ENCODE data around the gene PCDHGA12.
"Not testable (repeated sequence)": the region's sequence is repeated elsewhere in the genome, so short reads cannot be mapped to it uniquely, and the experiment has no call there.

PCDHGA12 gene

GRCh38 chr5:141430332-141431113, at the start of gene PCDHGA12:
Gene PCDHGA12, plus strand, starts transcription at chr5:141430507. Its CDS starts 253 bp downstream, at chr5:141430760.
- H3K27me3 ChIP-seq (ENCODE audit: insufficient read depth, low read depth), result no peaks in the 10 kb centered on the region
- H3K9ac ChIP-seq, result no peak within 1 kb of the TSS
- no peak within 1 kb of the TSS for H3K27ac ChIP-seq
- H3K36me3 ChIP-seq (ENCODE audit: insufficient read depth), result no peaks in the 10 kb centered on the region
- H4K20me1 ChIP-seq (ENCODE audit: insufficient read depth), result no peaks in the 10 kb centered on the region
- no peak within 1 kb of the TSS for H3K4me2 ChIP-seq
- no peak within 1 kb of the TSS for H2AFZ ChIP-seq (ENCODE audit: low read depth)
- no peak within 1 kb of the TSS for H3K4me3 ChIP-seq (IDR thresholded peaks at IDR 0.05; ENCODE audit: insufficient read depth, low read depth, low read length)
- H3K79me2 ChIP-seq (ENCODE audit: insufficient read depth, low read depth), result no peaks in the 10 kb centered on the region
- H3K4me1 ChIP-seq (ENCODE audit: low read depth, poor library complexity, severe bottlenecking), result no peaks in the 10 kb centered on the region
- TF ChIP-seq CTCF (conservative IDR thresholded peaks at IDR 0.05; ENCODE audit: low read depth, low read length), result no peak

- no peak within 1 kb of the TSS for H3K27ac ChIP-seq
- H3K4me2 ChIP-seq, result no peak within 1 kb of the TSS
- no peaks in the 10 kb centered on the region for H3K79me2 ChIP-seq (ENCODE audit: insufficient read depth, low read depth)
- H3K4me1 ChIP-seq (ENCODE audit: low read depth, poor library complexity, severe bottlenecking), result no peaks in the 10 kb centered on the region
- H4K20me1 ChIP-seq (ENCODE audit: insufficient read depth), result no peaks in the 10 kb centered on the region
- no peak within 1 kb of the TSS for H3K4me3 ChIP-seq (IDR thresholded peaks at IDR 0.05; ENCODE audit: insufficient read depth, low read depth, low read length)
- H3K9ac ChIP-seq, result no peak within 1 kb of the TSS
- H3K27me3 ChIP-seq (ENCODE audit: insufficient read depth, low read depth), result no peaks in the 10 kb centered on the region
- H3K36me3 ChIP-seq (ENCODE audit: insufficient read depth), result no peaks in the 10 kb centered on the region
- H2AFZ ChIP-seq (ENCODE audit: low read depth), result no peak within 1 kb of the TSS
- TF ChIP-seq CTCF (conservative IDR thresholded peaks at IDR 0.05; ENCODE audit: low read depth, low read length), result no peak
Observed at GRCh38 chr5:141382469-141383294, 47.6 kb upstream of the PCDHGA12 start, which contains the start of gene PCDHGA7. Gene PCDHGA7, plus strand, starts transcription at chr5:141382742. Its CDS starts 158 bp downstream, at chr5:141382900.

GRCh38 chr5:141383345-141383744, 47.0 kb upstream of the PCDHGA12 start:
- H3K4me2 ChIP-seq, result no peak overlapping the region
- TF ChIP-seq CTCF (conservative IDR thresholded peaks at IDR 0.05; ENCODE audit: low read depth, low read length), result no peak
- H3K79me2 ChIP-seq (ENCODE audit: insufficient read depth, low read depth), result no peaks in the 10 kb centered on the region
- H3K4me3 ChIP-seq (IDR thresholded peaks at IDR 0.05; ENCODE audit: insufficient read depth, low read depth, low read length), result no peak overlapping the region
- H3K9ac ChIP-seq, result no peak overlapping the region
- no peaks in the 10 kb centered on the region for H3K27me3 ChIP-seq (ENCODE audit: insufficient read depth, low read depth)
- no peaks in the 10 kb centered on the region for H4K20me1 ChIP-seq (ENCODE audit: insufficient read depth)
- H3K27ac ChIP-seq, result no peak overlapping the region
- H2AFZ ChIP-seq (ENCODE audit: low read depth), result no peak overlapping the region
- no peaks in the 10 kb centered on the region for H3K36me3 ChIP-seq (ENCODE audit: insufficient read depth)
- no peaks in the 10 kb centered on the region for H3K4me1 ChIP-seq (ENCODE audit: low read depth, poor library complexity, severe bottlenecking)

- Histone ChIP-seq H3K4me1 (ENCODE audit: low read depth, poor library complexity, severe bottlenecking) (no peaks in the 10 kb centered on the region), H4K20me1 (ENCODE audit: insufficient read depth) (no peaks in the 10 kb centered on the region), H3K27ac (no peak overlapping the region), H3K36me3 (ENCODE audit: insufficient read depth) (no peaks in the 10 kb centered on the region), H3K4me3 (IDR thresholded peaks at IDR 0.05; ENCODE audit: insufficient read depth, low read depth, low read length) (no peak overlapping the region), H3K9ac (no peak overlapping the region), H3K27me3 (ENCODE audit: insufficient read depth, low read depth) (no peaks in the 10 kb centered on the region), H2AFZ (ENCODE audit: low read depth) (no peak overlapping the region), H3K79me2 (ENCODE audit: insufficient read depth, low read depth) (no peaks in the 10 kb centered on the region), H3K4me2 (no peak overlapping the region)
- no peak for TF ChIP-seq CTCF (conservative IDR thresholded peaks at IDR 0.05; ENCODE audit: low read depth, low read length)
Observed at GRCh38 chr5:141384471-141385267, 45.6 kb upstream of the PCDHGA12 start.

GRCh38 chr5:141387557-141388311, 42.6 kb upstream of the PCDHGA12 start, which contains the start of gene PCDHGB4:
Gene PCDHGB4, plus strand, starts transcription at chr5:141387698. Its CDS starts 187 bp downstream, at chr5:141387885.
- H3K36me3 ChIP-seq (ENCODE audit: insufficient read depth); H3K27ac ChIP-seq; H3K4me1 ChIP-seq (ENCODE audit: low read depth, poor library complexity, severe bottlenecking); H3K27me3 ChIP-seq (ENCODE audit: insufficient read depth, low read depth); H4K20me1 ChIP-seq (ENCODE audit: insufficient read depth); H3K4me2 ChIP-seq; H3K79me2 ChIP-seq (ENCODE audit: insufficient read depth, low read depth); H3K4me3 ChIP-seq (IDR thresholded peaks at IDR 0.05; ENCODE audit: insufficient read depth, low read depth, low read length); H2AFZ ChIP-seq (ENCODE audit: low read depth); H3K9ac ChIP-seq: not testable (repeated sequence)
